GM23338 (cell line): ENCODE results near the gene OTULINL. TPM values are rescaled to one million over a fixed set of nuclear protein-coding genes. Genes with fewer than 3 reads are reported as not detected.

Experiments
- ATAC-seq: fragments of 200-7000 bp; cut with Tn5 transposase; 3 replicates; pipeline ENCODE4 v1.9.1; 2020
- DNase-seq: peaks from one replicate; pipeline ENCODE4 v3.0.0-alpha.2; 2015; ENCODE audit warnings: low spot score
- H2AFZ ChIP-seq: fragments of 200-600 bp; sonication (generic); 2 replicates; pipeline ENCODE4 v1.8.0; 2016; ENCODE audit warnings: antibody characterized with exemption, mild to moderate bottlenecking, moderate library complexity
- H3F3A ChIP-seq: fragments of 200-600 bp; sonication (generic); replicated peaks from 2 replicates; pipeline ENCODE4 v1.8.0; 2017; ENCODE audit warnings: antibody characterized with exemption, mixed run types, low read depth
- H3K27ac ChIP-seq: fragments of 200-600 bp; sonication (generic); 2 replicates; pipeline ENCODE4 v1.6.1; 2016; ENCODE audit warnings: low read depth
- H3K27me3 ChIP-seq: fragments of 200-600 bp; sonication (generic); 2 replicates; pipeline ENCODE4 v1.8.0; 2016; ENCODE audit warnings: mild to moderate bottlenecking, mixed run types, moderate library complexity; ENCODE audit not compliant: insufficient read depth
- H3K36me3 ChIP-seq: fragments of 200-600 bp; sonication (generic); 2 replicates; pipeline ENCODE4 v1.8.0; 2016; ENCODE audit warnings: mild to moderate bottlenecking; ENCODE audit not compliant: insufficient read depth
- H3K4me1 ChIP-seq: fragments of 200-600 bp; sonication (generic); 2 replicates; pipeline ENCODE4 v1.8.0; 2016; ENCODE audit warnings: mild to moderate bottlenecking, moderate library complexity; ENCODE audit not compliant: insufficient read depth
- H3K4me2 ChIP-seq: fragments of 200-600 bp; sonication (generic); 2 replicates; pipeline ENCODE4 v1.7.1; 2017; ENCODE audit warnings: mixed run types
- H3K4me3 ChIP-seq: fragments of 200-600 bp; sonication (generic); 2 replicates; pipeline ENCODE4 v1.6.1; 2016; ENCODE audit warnings: mixed run types
- H3K79me2 ChIP-seq: fragments of 200-600 bp; sonication (generic); replicated peaks from 2 replicates; pipeline ENCODE4 v1.8.0; 2017; ENCODE audit warnings: mild to moderate bottlenecking; ENCODE audit not compliant: insufficient read depth
- H3K9me2 ChIP-seq: fragments of 200-600 bp; sonication (generic); 2 replicates; pipeline ENCODE4 v1.8.0; 2017; ENCODE audit not compliant: insufficient read depth
- H4K20me1 ChIP-seq: fragments of 200-600 bp; sonication (generic); replicated peaks from 2 replicates; pipeline ENCODE4 v1.8.0; 2017; ENCODE audit warnings: mild to moderate bottlenecking; ENCODE audit not compliant: insufficient read depth
- H3K27ac Mint-ChIP-seq: 2 replicates; pipeline ENCODE4 v1.8.0; 2020; ENCODE audit warnings: inconsistent platforms, mild to moderate bottlenecking, moderate library complexity, mixed read lengths
- H3K27me3 Mint-ChIP-seq: 3 replicates; pipeline ENCODE4 v1.8.0; 2022; ENCODE audit warnings: low read depth, mild to moderate bottlenecking, moderate library complexity, mixed read lengths, inconsistent platforms; ENCODE audit not compliant: insufficient read depth, poor library complexity
- H3K36me3 Mint-ChIP-seq: 3 replicates; pipeline ENCODE4 v1.8.0; 2021; ENCODE audit warnings: low read depth, mild to moderate bottlenecking, inconsistent platforms, moderate library complexity, mixed read lengths
- H3K4me1 Mint-ChIP-seq: 3 replicates; pipeline ENCODE4 v1.8.0; 2020; ENCODE audit warnings: mild to moderate bottlenecking, inconsistent platforms, mixed read lengths
- H3K4me3 Mint-ChIP-seq: 3 replicates; pipeline ENCODE4 v1.8.0; 2021; ENCODE audit warnings: moderate library complexity, mild to moderate bottlenecking, inconsistent platforms, mixed read lengths
- H3K9me3 Mint-ChIP-seq: 3 replicates; pipeline ENCODE4 v1.8.0; 2020; ENCODE audit warnings: moderate library complexity, mild to moderate bottlenecking, inconsistent platforms, mixed read lengths
- CREB1 ChIP-seq: fragments of 250-450 bp; sonication (Bioruptor Pico); IDR thresholded peaks from 2 replicates; pipeline ENCODE4 v1.5.0; 2020; ENCODE audit warnings: low read depth, mild to moderate bottlenecking, moderate library complexity
- EZH2 ChIP-seq: fragments of 200-600 bp; sonication (generic); IDR thresholded peaks from one replicate; pipeline ENCODE4 v1.8.0; 2017; ENCODE audit warnings: antibody characterized with exemption, mild to moderate bottlenecking, low read depth; ENCODE audit not compliant: unreplicated experiment
- EZH2phosphoT487 ChIP-seq: fragments of 200-600 bp; sonication (generic); IDR thresholded peaks from one replicate; pipeline ENCODE4 v1.8.1; 2018; ENCODE audit warnings: antibody characterized with exemption; ENCODE audit not compliant: unreplicated experiment
- JUNB ChIP-seq: IDR thresholded peaks from one replicate; pipeline ENCODE4 v1.6.1; 2016; ENCODE audit warnings: antibody characterized with exemption; ENCODE audit not compliant: unreplicated experiment
- NANOG ChIP-seq: IDR thresholded peaks from 2 replicates; pipeline ENCODE4 v1.6.1; 2016; ENCODE audit warnings: antibody characterized with exemption, borderline replicate concordance
- POLR2AphosphoS5 ChIP-seq: IDR thresholded peaks from 2 replicates; pipeline ENCODE4 v1.6.1; 2016; ENCODE audit warnings: antibody characterized with exemption, low read depth
- STAT1 ChIP-seq: IDR thresholded peaks from one replicate; pipeline ENCODE4 v1.6.1; 2016; ENCODE audit warnings: antibody characterized with exemption; ENCODE audit not compliant: unreplicated experiment
- ZNF114 ChIP-seq: fragments of 250-450 bp; sonication (Bioruptor Pico); IDR thresholded peaks from 2 replicates; pipeline ENCODE4 v1.5.0; 2020; ENCODE audit warnings: mild to moderate bottlenecking, moderate library complexity
- ZNF331 ChIP-seq: fragments of 250-450 bp; sonication (Bioruptor Pico); IDR thresholded peaks from 2 replicates; pipeline ENCODE4 v1.5.0; 2020; ENCODE audit warnings: low read depth, mild to moderate bottlenecking, moderate library complexity
- polyA plus RNA-seq: library from polyadenylated mRNA; unstranded; fragments of >200 nt; fragmentation: Nextera tagmentation; extraction: Ambion mirVana; gene quantifications from 2 replicates; pipeline ENCODE4 v1.2.1, GENCODE V29; 2016
- total RNA-seq: library from RNA; depleted of rRNA; stranded (reverse); fragments of >200 nt; shearing (Covaris generic); gene quantifications from 2 replicates; pipeline ENCODE4 v1.2.3, GENCODE V29; 2014
- TF ChIP-seq, protein P1 (sequence below), 2 experiments: fragments of 200-600 bp in 1 of 2; sonication (generic) in 1 of 2; conservative IDR thresholded peaks; 2 replicates each; pipeline versions ENCODE4 v1.5.1 to v1.6.1; 2016 to 2017; ENCODE audit warnings: antibody characterized with exemption in 2 of 2, low read depth in 2 of 2, mild to moderate bottlenecking in 2 of 2, moderate library complexity in 1 of 2
- TF ChIP-seq, protein P2 (sequence below): fragments of 250-450 bp; sonication (Bioruptor Pico); IDR thresholded peaks from 2 replicates; pipeline ENCODE4 v1.5.0; 2020; ENCODE audit warnings: mild to moderate bottlenecking, moderate library complexity
- TF ChIP-seq, protein P3 (sequence below): IDR thresholded peaks from one replicate; pipeline ENCODE4 v1.6.1; 2018; ENCODE audit warnings: antibody characterized with exemption; ENCODE audit not compliant: unreplicated experiment
- TF ChIP-seq, protein P4 (sequence below): IDR thresholded peaks from 2 replicates; pipeline ENCODE4 v1.6.1; 2016; ENCODE audit warnings: antibody characterized with exemption

OTULINL gene
- total and polyA plus RNA-seq, 2 experiments from 2014 or later: 6.3 to 7.6 TPM

DNA sequence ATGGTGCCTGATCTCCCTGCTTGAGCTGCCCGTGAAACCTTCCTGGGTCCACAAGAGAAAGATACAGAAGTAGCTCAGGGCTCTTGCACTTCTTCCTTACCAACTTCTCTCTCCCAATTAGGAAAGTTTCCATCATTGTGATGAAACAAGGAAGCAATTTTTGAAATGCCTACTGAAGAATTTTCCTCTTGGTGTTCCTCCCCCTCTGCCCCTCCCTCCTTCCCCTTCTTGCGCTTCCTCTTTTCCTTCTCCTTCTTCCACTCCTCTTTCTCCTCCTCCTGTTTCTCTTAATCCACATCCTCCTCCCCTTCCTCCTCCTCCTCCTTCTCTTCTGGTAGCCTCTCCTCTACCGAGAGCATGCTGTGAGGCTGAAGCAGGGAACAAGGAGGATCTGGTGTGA is 36.3 kb upstream of the OTULINL start:
- DNase-seq: no peak
- Histone ChIP-seq H3F3A (no peaks in the 10 kb centered on the region), H3K27me3 (no peaks in the 10 kb centered on the region), H2AFZ (no peak overlapping the region), H3K4me2 (no peak overlapping the region), H3K4me1 (no peaks in the 10 kb centered on the region), H3K36me3 (no peaks in the 10 kb centered on the region), H3K9me2 (peaks cover 3% of the 10 kb centered on the region; the same call in 1 of the 2 replicates), H3K27ac (no peak overlapping the region), H3K79me2 (no peaks in the 10 kb centered on the region), H3K4me3 (no peak overlapping the region), H4K20me1 (no peaks in the 10 kb centered on the region)
- no peaks in the 10 kb centered on the region for H3K4me1 Mint-ChIP-seq
- peaks cover 1% of the 10 kb centered on the region for H3K27me3 Mint-ChIP-seq
- TF ChIP-seq EZH2phosphoT487: no peak
- no peak for TF ChIP-seq STAT1
- TF ChIP-seq ZNF331 (CRISPR knock-in tag): no peak
- TF ChIP-seq, protein P1, sequence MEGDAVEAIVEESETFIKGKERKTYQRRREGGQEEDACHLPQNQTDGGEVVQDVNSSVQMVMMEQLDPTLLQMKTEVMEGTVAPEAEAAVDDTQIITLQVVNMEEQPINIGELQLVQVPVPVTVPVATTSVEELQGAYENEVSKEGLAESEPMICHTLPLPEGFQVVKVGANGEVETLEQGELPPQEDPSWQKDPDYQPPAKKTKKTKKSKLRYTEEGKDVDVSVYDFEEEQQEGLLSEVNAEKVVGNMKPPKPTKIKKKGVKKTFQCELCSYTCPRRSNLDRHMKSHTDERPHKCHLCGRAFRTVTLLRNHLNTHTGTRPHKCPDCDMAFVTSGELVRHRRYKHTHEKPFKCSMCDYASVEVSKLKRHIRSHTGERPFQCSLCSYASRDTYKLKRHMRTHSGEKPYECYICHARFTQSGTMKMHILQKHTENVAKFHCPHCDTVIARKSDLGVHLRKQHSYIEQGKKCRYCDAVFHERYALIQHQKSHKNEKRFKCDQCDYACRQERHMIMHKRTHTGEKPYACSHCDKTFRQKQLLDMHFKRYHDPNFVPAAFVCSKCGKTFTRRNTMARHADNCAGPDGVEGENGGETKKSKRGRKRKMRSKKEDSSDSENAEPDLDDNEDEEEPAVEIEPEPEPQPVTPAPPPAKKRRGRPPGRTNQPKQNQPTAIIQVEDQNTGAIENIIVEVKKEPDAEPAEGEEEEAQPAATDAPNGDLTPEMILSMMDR (conservative IDR thresholded peaks at IDR 0.05; ENCODE audit: low read depth in 2 of 2): no peak
- TF ChIP-seq CREB1 (CRISPR knock-in tag): no peak
- TF ChIP-seq, protein P2, sequence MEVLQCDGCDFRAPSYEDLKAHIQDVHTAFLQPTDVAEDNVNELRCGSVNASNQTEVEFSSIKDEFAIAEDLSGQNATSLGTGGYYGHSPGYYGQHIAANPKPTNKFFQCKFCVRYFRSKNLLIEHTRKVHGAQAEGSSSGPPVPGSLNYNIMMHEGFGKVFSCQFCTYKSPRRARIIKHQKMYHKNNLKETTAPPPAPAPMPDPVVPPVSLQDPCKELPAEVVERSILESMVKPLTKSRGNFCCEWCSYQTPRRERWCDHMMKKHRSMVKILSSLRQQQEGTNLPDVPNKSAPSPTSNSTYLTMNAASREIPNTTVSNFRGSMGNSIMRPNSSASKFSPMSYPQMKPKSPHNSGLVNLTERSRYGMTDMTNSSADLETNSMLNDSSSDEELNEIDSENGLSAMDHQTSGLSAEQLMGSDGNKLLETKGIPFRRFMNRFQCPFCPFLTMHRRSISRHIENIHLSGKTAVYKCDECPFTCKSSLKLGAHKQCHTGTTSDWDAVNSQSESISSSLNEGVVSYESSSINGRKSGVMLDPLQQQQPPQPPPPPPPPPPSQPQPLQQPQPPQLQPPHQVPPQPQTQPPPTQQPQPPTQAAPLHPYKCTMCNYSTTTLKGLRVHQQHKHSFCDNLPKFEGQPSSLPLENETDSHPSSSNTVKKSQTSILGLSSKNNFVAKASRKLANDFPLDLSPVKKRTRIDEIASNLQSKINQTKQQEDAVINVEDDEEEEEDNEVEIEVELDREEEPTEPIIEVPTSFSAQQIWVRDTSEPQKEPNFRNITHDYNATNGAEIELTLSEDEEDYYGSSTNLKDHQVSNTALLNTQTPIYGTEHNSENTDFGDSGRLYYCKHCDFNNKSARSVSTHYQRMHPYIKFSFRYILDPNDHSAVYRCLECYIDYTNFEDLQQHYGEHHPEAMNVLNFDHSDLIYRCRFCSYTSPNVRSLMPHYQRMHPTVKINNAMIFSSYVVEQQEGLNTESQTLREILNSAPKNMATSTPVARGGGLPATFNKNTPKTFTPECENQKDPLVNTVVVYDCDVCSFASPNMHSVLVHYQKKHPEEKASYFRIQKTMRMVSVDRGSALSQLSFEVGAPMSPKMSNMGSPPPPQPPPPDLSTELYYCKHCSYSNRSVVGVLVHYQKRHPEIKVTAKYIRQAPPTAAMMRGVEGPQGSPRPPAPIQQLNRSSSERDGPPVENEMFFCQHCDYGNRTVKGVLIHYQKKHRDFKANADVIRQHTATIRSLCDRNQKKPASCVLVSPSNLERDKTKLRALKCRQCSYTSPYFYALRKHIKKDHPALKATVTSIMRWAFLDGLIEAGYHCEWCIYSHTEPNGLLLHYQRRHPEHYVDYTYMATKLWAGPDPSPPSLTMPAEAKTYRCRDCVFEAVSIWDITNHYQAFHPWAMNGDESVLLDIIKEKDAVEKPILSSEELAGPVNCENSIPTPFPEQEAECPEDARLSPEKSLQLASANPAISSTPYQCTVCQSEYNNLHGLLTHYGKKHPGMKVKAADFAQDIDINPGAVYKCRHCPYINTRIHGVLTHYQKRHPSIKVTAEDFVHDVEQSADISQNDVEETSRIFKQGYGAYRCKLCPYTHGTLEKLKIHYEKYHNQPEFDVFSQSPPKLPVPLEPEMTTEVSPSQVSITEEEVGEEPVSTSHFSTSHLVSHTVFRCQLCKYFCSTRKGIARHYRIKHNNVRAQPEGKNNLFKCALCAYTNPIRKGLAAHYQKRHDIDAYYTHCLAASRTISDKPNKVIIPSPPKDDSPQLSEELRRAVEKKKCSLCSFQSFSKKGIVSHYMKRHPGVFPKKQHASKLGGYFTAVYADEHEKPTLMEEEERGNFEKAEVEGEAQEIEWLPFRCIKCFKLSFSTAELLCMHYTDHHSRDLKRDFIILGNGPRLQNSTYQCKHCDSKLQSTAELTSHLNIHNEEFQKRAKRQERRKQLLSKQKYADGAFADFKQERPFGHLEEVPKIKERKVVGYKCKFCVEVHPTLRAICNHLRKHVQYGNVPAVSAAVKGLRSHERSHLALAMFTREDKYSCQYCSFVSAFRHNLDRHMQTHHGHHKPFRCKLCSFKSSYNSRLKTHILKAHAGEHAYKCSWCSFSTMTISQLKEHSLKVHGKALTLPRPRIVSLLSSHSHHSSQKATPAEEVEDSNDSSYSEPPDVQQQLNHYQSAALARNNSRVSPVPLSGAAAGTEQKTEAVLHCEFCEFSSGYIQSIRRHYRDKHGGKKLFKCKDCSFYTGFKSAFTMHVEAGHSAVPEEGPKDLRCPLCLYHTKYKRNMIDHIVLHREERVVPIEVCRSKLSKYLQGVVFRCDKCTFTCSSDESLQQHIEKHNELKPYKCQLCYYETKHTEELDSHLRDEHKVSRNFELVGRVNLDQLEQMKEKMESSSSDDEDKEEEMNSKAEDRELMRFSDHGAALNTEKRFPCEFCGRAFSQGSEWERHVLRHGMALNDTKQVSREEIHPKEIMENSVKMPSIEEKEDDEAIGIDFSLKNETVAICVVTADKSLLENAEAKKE (CRISPR knock-in tag): no peak
- no peak for TF ChIP-seq ZNF114 (CRISPR knock-in tag)
- no peak for TF ChIP-seq EZH2
- no peak for TF ChIP-seq NANOG
- no peak for TF ChIP-seq JUNB
- no peak for TF ChIP-seq POLR2AphosphoS5
- TF ChIP-seq, protein P3, sequence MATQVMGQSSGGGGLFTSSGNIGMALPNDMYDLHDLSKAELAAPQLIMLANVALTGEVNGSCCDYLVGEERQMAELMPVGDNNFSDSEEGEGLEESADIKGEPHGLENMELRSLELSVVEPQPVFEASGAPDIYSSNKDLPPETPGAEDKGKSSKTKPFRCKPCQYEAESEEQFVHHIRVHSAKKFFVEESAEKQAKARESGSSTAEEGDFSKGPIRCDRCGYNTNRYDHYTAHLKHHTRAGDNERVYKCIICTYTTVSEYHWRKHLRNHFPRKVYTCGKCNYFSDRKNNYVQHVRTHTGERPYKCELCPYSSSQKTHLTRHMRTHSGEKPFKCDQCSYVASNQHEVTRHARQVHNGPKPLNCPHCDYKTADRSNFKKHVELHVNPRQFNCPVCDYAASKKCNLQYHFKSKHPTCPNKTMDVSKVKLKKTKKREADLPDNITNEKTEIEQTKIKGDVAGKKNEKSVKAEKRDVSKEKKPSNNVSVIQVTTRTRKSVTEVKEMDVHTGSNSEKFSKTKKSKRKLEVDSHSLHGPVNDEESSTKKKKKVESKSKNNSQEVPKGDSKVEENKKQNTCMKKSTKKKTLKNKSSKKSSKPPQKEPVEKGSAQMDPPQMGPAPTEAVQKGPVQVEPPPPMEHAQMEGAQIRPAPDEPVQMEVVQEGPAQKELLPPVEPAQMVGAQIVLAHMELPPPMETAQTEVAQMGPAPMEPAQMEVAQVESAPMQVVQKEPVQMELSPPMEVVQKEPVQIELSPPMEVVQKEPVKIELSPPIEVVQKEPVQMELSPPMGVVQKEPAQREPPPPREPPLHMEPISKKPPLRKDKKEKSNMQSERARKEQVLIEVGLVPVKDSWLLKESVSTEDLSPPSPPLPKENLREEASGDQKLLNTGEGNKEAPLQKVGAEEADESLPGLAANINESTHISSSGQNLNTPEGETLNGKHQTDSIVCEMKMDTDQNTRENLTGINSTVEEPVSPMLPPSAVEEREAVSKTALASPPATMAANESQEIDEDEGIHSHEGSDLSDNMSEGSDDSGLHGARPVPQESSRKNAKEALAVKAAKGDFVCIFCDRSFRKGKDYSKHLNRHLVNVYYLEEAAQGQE: no peak
- TF ChIP-seq, protein P4, sequence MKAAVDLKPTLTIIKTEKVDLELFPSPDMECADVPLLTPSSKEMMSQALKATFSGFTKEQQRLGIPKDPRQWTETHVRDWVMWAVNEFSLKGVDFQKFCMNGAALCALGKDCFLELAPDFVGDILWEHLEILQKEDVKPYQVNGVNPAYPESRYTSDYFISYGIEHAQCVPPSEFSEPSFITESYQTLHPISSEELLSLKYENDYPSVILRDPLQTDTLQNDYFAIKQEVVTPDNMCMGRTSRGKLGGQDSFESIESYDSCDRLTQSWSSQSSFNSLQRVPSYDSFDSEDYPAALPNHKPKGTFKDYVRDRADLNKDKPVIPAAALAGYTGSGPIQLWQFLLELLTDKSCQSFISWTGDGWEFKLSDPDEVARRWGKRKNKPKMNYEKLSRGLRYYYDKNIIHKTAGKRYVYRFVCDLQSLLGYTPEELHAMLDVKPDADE: no peak
- no peak overlapping the region for H3K4me3 Mint-ChIP-seq
- H3K27ac Mint-ChIP-seq: no peak overlapping the region
- no peaks in the 10 kb centered on the region for H3K36me3 Mint-ChIP-seq
- H3K9me3 Mint-ChIP-seq: peaks cover 5% of the 10 kb centered on the region; the same call in 2 of the 3 replicates
- ATAC-seq: no peak
